Prostate gland (tissue), 2 donors: Measurements from ENCODE around the gene EIF3B.

Source experiments
- CTCF ChIP-seq, 4 experiments: fragments of 200-600 bp in 2 of 4; fragments of 450-650 bp in 2 of 4; sonication (generic) in 2 of 4; IDR thresholded peaks; 1 replicate in 3 of 4; 2 replicates in 1 of 4; pipeline ENCODE4 v1.5.1; 2016 to 2019; ENCODE audit warnings: antibody characterized with exemption in 4 of 4, mild to moderate bottlenecking in 2 of 4, moderate library complexity in 2 of 4
- POLR2AphosphoS5 ChIP-seq: sonication (generic); formaldehyde crosslinking; IDR thresholded peaks from one replicate; pipeline ENCODE4 v1.6.1; 2017; ENCODE audit warnings: antibody characterized with exemption

- TF ChIP-seq CTCF (IDR thresholded peaks at IDR 0.05) (no peak), POLR2AphosphoS5 (no peak)
Measured at GRCh38 chr7:2350861-2351260, 3.8 kb upstream of the EIF3B start.
